Measurements from ENCODE around the gene SLC6A18. TPM values are rescaled to one million over a fixed set of nuclear protein-coding genes. Genes with fewer than 3 reads are reported as not detected.

SLC6A18 gene
- polyA plus RNA-seq, 1 experiment: not detected

GRCh38 chr5:1212881-1213280 lies 12.3 kb upstream of the SLC6A18 start:
- DNase-seq (ENCODE audit: low read depth, low spot score): no peak
- ChIA-PET CTCF (no interaction called here), POLR2A (no interaction called here)
- H3K27me3 ChIP-seq (ENCODE audit: control insufficient read depth, insufficient read depth, low read length): peaks cover 2% of the 10 kb centered on the region
- TF ChIP-seq CTCF (IDR thresholded peaks at IDR 0.05; ENCODE audit: low read depth, low read length): no peak
- peaks cover 65% of the 10 kb centered on the region for H3K9me3 ChIP-seq (ENCODE audit: control insufficient read depth, insufficient read depth, low read length)
- no peak overlapping the region for H3K4me3 ChIP-seq (ENCODE audit: low read depth, low read length)
- H3K27ac ChIP-seq (ENCODE audit: low read depth, low read length): no peak overlapping the region

GRCh38 chr5:1213508-1214162 lies 11.5 kb upstream of the SLC6A18 start:
- TF ChIP-seq CTCF (IDR thresholded peaks at IDR 0.05; ENCODE audit: low read depth, low read length): no peak
- DNase-seq (ENCODE audit: low read depth, low spot score): no peak
- Histone ChIP-seq H3K27ac (ENCODE audit: low read depth, low read length) (no peak overlapping the region), H3K9me3 (ENCODE audit: control insufficient read depth, insufficient read depth, low read length) (peaks cover 73% of the 10 kb centered on the region), H3K4me3 (ENCODE audit: low read depth, low read length) (no peak overlapping the region), H3K27me3 (ENCODE audit: control insufficient read depth, insufficient read depth, low read length) (peaks cover 2% of the 10 kb centered on the region)
- ChIA-PET CTCF (no interaction called here), POLR2A (no interaction called here)

DNA sequence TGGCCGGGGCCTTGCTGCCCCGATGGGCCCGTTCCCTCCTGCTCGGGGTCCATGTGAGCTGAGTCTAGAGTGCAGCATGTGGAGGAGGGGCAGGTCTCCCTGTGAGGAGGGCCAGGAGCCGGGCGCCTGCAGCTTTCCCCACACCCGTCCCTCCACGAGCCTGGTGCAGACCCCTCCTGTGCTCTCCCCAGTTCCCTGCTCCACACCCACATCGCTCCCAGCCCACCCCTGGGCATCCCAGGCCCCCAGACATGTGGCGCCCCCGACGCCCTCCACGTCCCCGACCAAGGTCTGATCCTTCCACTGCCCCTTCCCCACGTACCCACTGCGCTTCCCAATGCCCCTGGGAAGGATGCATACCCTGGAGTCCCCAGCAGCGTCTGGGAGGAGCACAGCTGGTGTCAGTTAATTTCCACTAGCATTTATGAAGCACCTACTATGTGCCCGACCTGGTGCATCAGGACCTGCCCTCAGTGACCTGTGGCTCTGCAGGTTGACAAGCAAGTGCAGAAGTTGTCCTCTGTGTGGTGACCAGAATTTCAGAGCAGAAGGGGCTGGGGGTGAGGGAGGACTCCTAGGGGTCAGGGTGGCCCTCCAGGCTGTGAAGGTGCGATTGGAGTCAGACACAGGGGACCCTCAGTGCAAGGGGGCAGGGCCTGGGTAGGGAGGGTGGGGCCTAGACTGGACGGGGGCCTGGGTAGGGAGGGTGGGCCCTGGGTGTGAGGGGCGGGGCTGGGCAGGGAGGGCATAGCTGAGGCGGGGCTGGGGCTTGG lies 10.8 kb upstream of the SLC6A18 start:
- no peak for DNase-seq (ENCODE audit: low read depth, low spot score)
- H3K4me3 ChIP-seq (ENCODE audit: low read depth, low read length): no peak overlapping the region
- no peak overlapping the region for H3K27ac ChIP-seq (ENCODE audit: low read depth, low read length)
- ChIA-PET POLR2A (no interaction called here), CTCF (no interaction called here)
- H3K27me3 ChIP-seq (ENCODE audit: control insufficient read depth, insufficient read depth, low read length): peaks cover 2% of the 10 kb centered on the region
- peaks cover 80% of the 10 kb centered on the region for H3K9me3 ChIP-seq (ENCODE audit: control insufficient read depth, insufficient read depth, low read length)
- TF ChIP-seq CTCF (IDR thresholded peaks at IDR 0.05; ENCODE audit: low read depth, low read length): no peak

- POLR2A ChIA-PET: no interaction called here
- CTCF ChIA-PET: no interaction called here
Measured at GRCh38 chr5:1214936-1215220, 10.3 kb upstream of the SLC6A18 start.

More at GRCh38 chr5:1214936-1215220, 10.3 kb upstream of the SLC6A18 start:
- Histone ChIP-seq H3K27me3 (ENCODE audit: control insufficient read depth, insufficient read depth, low read length) (peaks cover 2% of the 10 kb centered on the region), H3K27ac (ENCODE audit: low read depth, low read length) (no peak overlapping the region), H3K9me3 (ENCODE audit: control insufficient read depth, insufficient read depth, low read length) (peaks cover 85% of the 10 kb centered on the region), H3K4me3 (ENCODE audit: low read depth, low read length) (no peak overlapping the region)
- DNase-seq (ENCODE audit: low read depth, low spot score): no peak
- TF ChIP-seq CTCF (IDR thresholded peaks at IDR 0.05; ENCODE audit: low read depth, low read length): no peak
